Measurements from ENCODE around the gene MR1. TPM values are rescaled to one million over a fixed set of nuclear protein-coding genes. Genes with fewer than 3 reads are reported as not detected.
A peak's percentile ranks its signal among the peaks of the same experiment; 100 is the strongest.

The MR1 gene
- total and polyA plus RNA-seq, 8 donors: 1.1 to 40.8 (median 7.5) TPM

DNA sequence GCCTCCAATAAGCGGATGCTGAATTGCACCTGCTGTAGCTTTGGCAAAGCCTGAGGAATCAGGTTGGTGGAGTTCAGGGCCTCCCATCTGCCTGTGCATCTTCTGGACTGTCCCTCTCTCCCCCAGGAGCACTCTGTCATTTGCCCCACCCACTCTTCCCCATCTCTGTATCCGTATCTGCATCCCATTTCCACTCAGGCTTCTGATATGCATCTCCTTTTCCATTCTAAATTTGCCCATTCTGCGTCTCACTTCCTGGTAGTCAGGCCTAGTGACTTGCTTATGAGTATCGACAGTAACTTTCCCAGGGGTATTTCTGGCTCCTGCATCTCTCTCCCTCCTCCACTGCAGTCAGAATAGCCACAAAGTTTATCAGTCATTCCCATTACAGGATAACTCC lies 15.6 kb downstream of the MR1 start:
- WGBS, 5 donors: 90 to 93% (median 92%) methylated on average over 4 of the region's 4 CpGs

DNA sequence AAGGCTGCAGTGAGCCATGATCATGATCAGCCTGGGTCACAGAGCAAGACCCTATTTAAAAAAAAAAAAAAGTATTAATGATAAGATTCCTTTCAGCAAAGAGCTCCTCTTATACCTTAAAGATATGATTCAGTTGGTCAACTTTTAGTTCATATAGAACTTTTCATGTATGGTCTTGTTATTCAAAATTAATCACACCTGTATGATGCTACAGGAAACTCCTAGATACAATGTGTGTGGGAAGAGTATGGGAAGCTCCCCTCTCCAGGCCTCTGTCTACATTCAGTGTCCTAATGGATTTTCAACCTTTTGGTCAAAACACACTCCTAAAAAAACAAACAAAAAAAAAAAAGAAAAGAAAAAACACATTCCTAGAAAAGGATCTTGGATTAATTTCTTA lies 17.1 kb downstream of the MR1 start:
- no peak for DNase-seq
- Histone ChIP-seq H3K27ac (no peak overlapping the region), H3K27me3 (no peaks in the 10 kb centered on the region), H3K36me3 (peaks cover 0 to 56% (median 39%) of the 10 kb centered on the region in 4 donors), H3K4me3 (no peak overlapping the region), H3K4me1 (no peaks in the 10 kb centered on the region), H3K9me3 (no peaks in the 10 kb centered on the region)
- intact Hi-C loops (cut with DNase I; ENCODE audit: low total_unique reads): no loop called here
- TF ChIP-seq, protein P1, sequence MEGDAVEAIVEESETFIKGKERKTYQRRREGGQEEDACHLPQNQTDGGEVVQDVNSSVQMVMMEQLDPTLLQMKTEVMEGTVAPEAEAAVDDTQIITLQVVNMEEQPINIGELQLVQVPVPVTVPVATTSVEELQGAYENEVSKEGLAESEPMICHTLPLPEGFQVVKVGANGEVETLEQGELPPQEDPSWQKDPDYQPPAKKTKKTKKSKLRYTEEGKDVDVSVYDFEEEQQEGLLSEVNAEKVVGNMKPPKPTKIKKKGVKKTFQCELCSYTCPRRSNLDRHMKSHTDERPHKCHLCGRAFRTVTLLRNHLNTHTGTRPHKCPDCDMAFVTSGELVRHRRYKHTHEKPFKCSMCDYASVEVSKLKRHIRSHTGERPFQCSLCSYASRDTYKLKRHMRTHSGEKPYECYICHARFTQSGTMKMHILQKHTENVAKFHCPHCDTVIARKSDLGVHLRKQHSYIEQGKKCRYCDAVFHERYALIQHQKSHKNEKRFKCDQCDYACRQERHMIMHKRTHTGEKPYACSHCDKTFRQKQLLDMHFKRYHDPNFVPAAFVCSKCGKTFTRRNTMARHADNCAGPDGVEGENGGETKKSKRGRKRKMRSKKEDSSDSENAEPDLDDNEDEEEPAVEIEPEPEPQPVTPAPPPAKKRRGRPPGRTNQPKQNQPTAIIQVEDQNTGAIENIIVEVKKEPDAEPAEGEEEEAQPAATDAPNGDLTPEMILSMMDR (IDR thresholded peaks at IDR 0.05): no peak
- TF ChIP-seq POLR2A (IDR thresholded peaks at IDR 0.05) (no peak), EP300 (IDR thresholded peaks at IDR 0.05) (no peak), POLR2AphosphoS5 (IDR thresholded peaks at IDR 0.05) (no peak)

More for the DNA sequence above, 15.6 kb downstream of the MR1 start:
- Histone ChIP-seq H3K4me1 (peaks cover 0 to 8% (median 4%) of the 10 kb centered on the region in 4 donors), H3K27ac (no peak overlapping the region), H3K27me3 (no peaks in the 10 kb centered on the region), H3K9me3 (no peaks in the 10 kb centered on the region), H3K4me3 (no peak overlapping the region), H3K36me3 (peaks cover 0 to 51% (median 36%) of the 10 kb centered on the region in 4 donors)
- intact Hi-C loops (cut with DNase I; ENCODE audit: low total_unique reads): no loop called here
- no peak for DNase-seq
- no peak for TF ChIP-seq POLR2A (IDR thresholded peaks at IDR 0.05)

DNA sequence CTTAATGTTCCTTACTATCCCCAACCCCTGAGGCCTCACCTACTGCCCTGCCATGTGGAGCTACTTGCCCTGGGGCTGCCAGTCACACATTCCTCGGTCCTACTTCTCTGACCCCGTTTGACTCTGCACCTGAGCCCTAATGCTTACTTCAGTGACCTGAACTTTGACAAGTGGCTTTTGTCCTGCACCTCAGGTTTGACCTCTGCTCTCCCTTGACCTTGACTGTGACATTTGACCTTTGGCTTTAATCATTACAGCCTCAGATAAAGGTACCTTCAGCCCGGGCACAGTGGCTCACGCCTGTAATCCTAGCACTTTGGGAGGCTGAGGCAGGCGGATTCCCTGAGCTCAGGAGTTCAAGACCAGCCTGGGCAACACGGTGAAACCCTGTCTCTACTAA lies 22.8 kb downstream of the MR1 start:
- Histone ChIP-seq H3K27ac (no peak overlapping the region), H3K36me3 (peaks cover 0 to 45% (median 29%) of the 10 kb centered on the region in 4 donors), H3K27me3 (no peaks in the 10 kb centered on the region), H3K4me3 (no peak overlapping the region), H3K4me1 (no peaks in the 10 kb centered on the region), H3K9me3 (peaks cover 0 to 8% (median 6%) of the 10 kb centered on the region in 4 donors)
- DNase-seq: no peak
- 74 to 86% (median 76%) methylated on average over 6 of the region's 6 CpGs for WGBS, 5 donors
- intact Hi-C loops (cut with DNase I; ENCODE audit: low total_unique reads): no loop called here
- TF ChIP-seq POLR2A (IDR thresholded peaks at IDR 0.05) (no peak), EP300 (IDR thresholded peaks at IDR 0.05) (no peak), POLR2AphosphoS5 (IDR thresholded peaks at IDR 0.05) (no peak)
- TF ChIP-seq, protein P1 (IDR thresholded peaks at IDR 0.05): no peak

DNA sequence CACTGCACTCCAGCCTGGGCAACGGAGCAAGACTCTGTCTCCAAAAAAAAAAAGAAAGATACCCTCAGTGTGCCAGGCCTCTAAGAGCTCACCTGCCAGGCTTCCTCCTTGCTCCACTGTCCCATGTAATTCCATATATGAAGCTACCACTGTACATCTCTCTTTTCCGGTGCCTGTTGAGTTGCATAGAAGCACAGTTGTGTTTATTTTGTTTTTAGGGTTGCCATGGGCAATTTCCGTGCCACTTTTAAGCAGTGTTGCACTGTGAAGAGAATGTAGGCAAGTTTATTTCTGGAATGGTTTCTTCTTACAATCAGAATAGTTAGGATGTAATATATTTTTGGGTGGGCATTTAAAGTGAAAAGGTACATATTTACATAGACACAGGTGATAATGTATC lies 23.3 kb downstream of the MR1 start:
- H3K27me3 ChIP-seq: no peaks in the 10 kb centered on the region
- DNase-seq: peak in 1 of 2 donors; percentile 35
- H3K36me3 ChIP-seq: peaks cover 0 to 42% (median 25%) of the 10 kb centered on the region in 4 donors
- H3K9me3 ChIP-seq: peaks cover 0 to 8% (median 6%) of the 10 kb centered on the region in 4 donors
- TF ChIP-seq POLR2A (IDR thresholded peaks at IDR 0.05) (no peak), POLR2AphosphoS5 (IDR thresholded peaks at IDR 0.05) (no peak), EP300 (IDR thresholded peaks at IDR 0.05) (no peak)
- TF ChIP-seq, protein P1 (IDR thresholded peaks at IDR 0.05): no peak
- intact Hi-C loops (cut with DNase I; ENCODE audit: low total_unique reads): no loop called here
- WGBS, 5 donors: 47 to 72% (median 55%) methylated on average over 3 of the region's 3 CpGs
- peaks cover 0 to 3% (median 0%) of the 10 kb centered on the region in 4 donors for H3K4me1 ChIP-seq
- no peak overlapping the region for H3K4me3 ChIP-seq
- H3K27ac ChIP-seq: no peak overlapping the region

DNA sequence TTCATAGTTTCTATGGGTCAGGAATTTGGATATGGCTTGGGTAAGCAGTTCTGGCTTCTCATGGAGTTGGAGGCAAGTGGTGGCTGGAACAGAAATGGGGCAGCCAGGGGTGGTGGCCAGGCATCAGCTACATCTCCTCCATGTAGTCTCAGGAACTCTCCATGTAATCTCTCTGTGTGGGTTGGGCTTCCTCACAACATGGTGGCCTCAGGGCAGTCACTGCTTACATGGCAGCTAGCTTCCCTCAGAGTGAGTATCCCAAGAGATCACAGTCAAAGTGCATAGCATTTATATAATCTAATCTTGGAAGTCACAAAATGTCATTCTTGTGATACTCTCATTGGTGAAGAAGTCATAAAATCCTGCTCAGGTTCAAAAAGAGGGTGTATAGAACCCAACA lies 25.7 kb downstream of the MR1 start:
- intact Hi-C loops (cut with DNase I; ENCODE audit: low total_unique reads): no loop called here
- Histone ChIP-seq H3K9me3 (peaks cover 0 to 8% (median 6%) of the 10 kb centered on the region in 4 donors), H3K27me3 (no peaks in the 10 kb centered on the region), H3K4me3 (no peak overlapping the region), H3K27ac (no peak overlapping the region), H3K4me1 (peaks cover 0 to 15% (median 0%) of the 10 kb centered on the region in 4 donors), H3K36me3 (peaks cover 0 to 30% (median 12%) of the 10 kb centered on the region in 4 donors)
- no peak for DNase-seq
- TF ChIP-seq, protein P1 (IDR thresholded peaks at IDR 0.05): no peak
- TF ChIP-seq EP300 (IDR thresholded peaks at IDR 0.05) (no peak), POLR2A (IDR thresholded peaks at IDR 0.05) (no peak), POLR2AphosphoS5 (IDR thresholded peaks at IDR 0.05) (no peak)

Data from stomach (tissue), 9 donors.